GM21367 (cell line): ENCODE measurements around the gene ARHGAP28.

Experiments
- ATAC-seq: cut with Tn5 transposase; IDR thresholded peaks from one replicate; pipeline ENCODE4 v1.9.1; 2021; ENCODE audit not compliant: unreplicated experiment

ARHGAP28 gene

DNA sequence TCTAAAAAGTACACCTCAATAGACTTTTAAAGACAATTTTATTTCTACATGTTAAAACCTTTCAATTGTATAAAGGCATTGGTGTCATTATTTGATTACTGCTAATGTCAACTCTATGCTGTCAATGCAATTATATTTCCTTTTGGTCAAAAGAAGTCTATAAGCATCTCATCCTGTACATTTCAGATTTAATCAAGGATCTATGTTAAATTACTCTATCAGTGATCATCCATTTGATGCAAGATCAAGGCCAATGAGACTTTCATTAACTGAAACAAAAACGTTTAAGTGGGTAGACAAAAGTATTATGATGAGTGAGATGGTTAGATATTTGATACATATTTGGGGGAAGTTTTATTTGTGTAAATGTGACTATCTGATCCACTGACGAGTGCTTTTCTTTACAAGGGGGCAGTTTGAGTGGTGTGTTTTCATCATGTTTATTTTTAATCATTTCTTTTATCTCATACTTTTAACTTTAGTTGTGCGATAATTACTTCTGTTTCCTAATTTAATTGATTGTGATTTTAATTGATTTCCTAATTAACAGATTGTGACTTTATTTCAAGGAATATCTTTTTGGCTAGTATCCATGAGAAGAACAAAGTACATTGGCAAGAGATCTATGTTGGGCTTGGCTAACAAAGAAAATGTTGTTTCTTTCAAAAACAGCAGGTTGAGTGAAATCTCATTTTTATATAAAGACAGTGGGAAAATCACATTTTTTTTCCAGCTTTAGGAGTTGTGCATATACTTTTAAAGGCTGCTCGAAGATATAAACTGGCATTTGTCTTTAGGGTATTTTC lies 1.1 kb downstream of the ARHGAP28 start:
- no peak for ATAC-seq

- ATAC-seq, result no peak
Observed at GRCh38 chr18:6731222-6731596, 1.7 kb downstream of the ARHGAP28 start.

- ATAC-seq, result no peak
Observed at GRCh38 chr18:6732952-6733351, 3.4 kb downstream of the ARHGAP28 start.

DNA sequence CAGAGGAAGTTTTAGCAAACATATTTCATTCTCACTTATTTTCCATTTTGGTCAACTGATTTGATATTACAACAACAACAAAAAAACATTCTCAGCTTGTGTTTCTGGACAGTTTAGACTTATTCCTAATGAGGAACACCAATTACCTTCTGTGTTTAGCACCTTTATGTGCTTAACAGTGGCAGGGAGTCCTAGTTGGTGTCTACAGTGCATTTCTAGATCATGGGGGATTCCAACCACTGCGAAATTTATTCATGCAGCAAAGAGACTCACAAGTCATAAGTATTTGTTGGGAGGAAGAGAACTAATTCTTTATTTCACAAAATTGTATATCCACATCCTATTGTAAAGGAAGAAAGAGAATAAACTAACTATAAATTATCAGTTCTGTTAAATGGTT lies 4.2 kb downstream of the ARHGAP28 start:
- ATAC-seq, result no peak

- ATAC-seq, result no peak
Observed at GRCh38 chr18:6734726-6735430, 5.4 kb downstream of the ARHGAP28 start.

DNA sequence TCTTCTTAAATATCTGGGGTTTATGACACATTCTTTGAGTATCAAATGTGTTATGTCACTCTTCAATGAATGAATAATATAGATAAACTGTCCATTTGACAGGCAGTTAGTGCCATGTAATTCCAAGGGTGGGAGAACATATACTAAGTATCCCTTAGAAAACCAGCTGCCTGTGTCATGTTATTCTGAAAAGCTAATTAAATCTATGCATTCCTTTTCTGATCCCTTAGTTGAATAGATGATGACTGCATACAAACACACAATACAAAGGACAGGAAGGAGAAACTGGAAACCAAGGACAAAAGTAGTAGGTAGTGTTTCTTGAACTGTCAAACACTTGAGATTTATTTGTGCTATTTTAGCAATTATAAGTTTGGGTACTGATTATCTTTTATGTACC lies 8.3 kb downstream of the ARHGAP28 start:
- no peak for ATAC-seq

GRCh38 chr18:6738622-6739021 lies 9.1 kb downstream of the ARHGAP28 start:
- ATAC-seq, result no peak

GRCh38 chr18:6741232-6741663 lies 11.7 kb downstream of the ARHGAP28 start:
- ATAC-seq, result no peak

GRCh38 chr18:6741786-6742185 lies 12.3 kb downstream of the ARHGAP28 start:
- ATAC-seq, result no peak

GRCh38 chr18:6743999-6744398 lies 14.5 kb downstream of the ARHGAP28 start:
- no peak for ATAC-seq

GRCh38 chr18:6744816-6745455 lies 15.4 kb downstream of the ARHGAP28 start:
- no peak for ATAC-seq

DNA sequence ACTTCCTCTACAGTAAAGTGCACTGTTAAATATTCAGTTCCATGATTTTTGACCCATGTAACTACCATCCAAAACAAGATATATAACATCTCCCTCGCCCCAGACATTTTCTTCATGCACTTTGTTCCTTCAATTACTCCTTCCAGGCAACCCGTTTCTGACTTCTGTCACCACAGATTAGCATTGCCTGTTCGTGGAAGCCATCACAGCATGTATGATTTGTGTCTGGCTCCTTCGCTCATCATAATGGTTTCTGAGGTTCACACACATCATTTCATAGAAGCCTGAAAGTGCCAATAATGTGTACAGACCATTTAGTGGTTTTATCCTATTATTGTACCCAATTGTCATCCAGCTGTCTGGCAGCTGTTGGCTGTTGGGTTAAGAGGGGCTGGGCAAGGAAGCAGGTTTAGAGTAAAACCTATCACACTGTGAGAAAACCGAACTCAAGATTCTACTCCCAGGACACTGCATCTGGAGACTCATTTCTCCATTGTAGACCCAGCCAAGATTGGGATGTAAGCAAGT lies 16.1 kb downstream of the ARHGAP28 start:
- no peak for ATAC-seq

GRCh38 chr18:6746386-6746960 lies 17.0 kb downstream of the ARHGAP28 start:
- no peak for ATAC-seq

DNA sequence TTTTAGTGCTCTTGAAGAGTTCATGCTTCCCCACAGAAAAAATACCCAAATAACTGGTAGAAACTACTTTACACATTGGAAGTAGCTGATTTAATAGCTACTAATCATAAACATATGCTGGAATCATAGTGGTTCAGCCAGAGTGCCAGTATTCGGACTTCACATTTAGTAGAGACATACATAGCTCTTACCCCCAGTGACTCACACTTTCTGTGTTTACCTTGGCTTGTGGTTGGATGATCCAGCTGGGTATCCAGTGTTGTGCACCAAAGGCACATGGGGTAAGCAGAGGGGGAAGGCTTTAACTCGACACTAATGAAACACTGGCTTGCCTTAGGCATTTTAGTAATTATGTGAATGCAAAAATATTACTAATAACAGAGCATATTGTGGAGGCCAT lies 18.1 kb downstream of the ARHGAP28 start:
- ATAC-seq, result no peak

GRCh38 chr18:6748241-6748640 lies 18.7 kb downstream of the ARHGAP28 start:
- ATAC-seq, result no peak

DNA sequence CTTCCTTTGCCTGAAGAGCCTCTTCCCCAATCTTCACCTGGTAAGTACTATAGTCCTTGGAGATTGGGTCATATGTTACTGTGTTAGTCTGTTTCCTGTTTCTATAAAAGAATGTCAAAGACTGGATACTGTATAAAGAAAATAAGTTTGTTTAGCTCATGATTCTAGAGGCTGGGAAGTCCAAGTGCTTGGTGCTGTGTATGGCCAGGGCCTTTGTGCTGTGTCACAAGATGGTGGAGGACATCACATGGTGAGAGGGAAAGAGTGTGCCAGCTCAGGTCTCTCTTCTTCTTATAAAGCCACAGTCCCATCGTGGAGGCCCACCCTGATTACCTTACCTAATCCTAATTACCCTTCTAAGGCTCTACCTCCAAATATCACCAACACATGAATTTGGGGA lies 20.9 kb downstream of the ARHGAP28 start:
- no peak for ATAC-seq

- no peak for ATAC-seq
Observed at GRCh38 chr18:6751222-6751621, 21.7 kb downstream of the ARHGAP28 start.

- ATAC-seq, result no peak
Observed at GRCh38 chr18:6752202-6752860, 22.8 kb downstream of the ARHGAP28 start.

- no peak for ATAC-seq
Observed at GRCh38 chr18:6755107-6755506, 25.6 kb downstream of the ARHGAP28 start.

DNA sequence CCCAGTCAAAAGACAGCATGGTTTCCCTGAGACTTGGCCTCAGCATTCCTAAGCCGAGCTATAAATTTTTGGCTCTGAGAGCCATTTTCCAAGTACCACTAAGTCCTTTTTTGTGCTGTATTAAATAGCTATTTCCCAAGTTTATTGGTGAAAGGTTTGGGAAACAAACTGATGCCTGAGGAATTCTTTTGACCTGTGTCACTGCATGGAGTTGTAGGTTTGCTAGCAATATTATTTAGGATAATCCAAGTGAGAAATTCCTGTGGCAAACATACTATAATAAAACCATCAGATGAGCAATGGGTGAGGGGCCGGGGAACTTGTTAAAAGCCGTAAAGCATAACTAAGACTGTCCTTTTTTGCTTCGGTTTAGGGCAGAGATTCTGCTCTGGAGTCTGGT lies 28.4 kb downstream of the ARHGAP28 start:
- no peak for ATAC-seq

- ATAC-seq, result no peak
Observed at GRCh38 chr18:6759579-6759978, 30.1 kb downstream of the ARHGAP28 start.
